HCT116 (cell line): ENCODE results near the gene SNAPC1.

Experiments
- CTCF ChIP-seq, 3 experiments: fragments of 200-600 bp in 1 of 3; sonication (generic) in 1 of 3; IDR thresholded peaks in 2 of 3; conservative IDR thresholded peaks in 1 of 3; 2 replicates each; pipeline ENCODE4 v1.5.1; 2012 to 2017; ENCODE audit warnings: low read depth in 2 of 3, low read length in 2 of 3, antibody characterized with exemption in 1 of 3, borderline replicate concordance in 1 of 3, control low read depth in 1 of 3, mild to moderate bottlenecking in 1 of 3, mixed read lengths in 1 of 3, mixed run types in 1 of 3, moderate library complexity in 1 of 3; ENCODE audit not compliant: insufficient read depth in 1 of 3
- EGR1 ChIP-seq: IDR thresholded peaks from 2 replicates; pipeline ENCODE4 v1.6.1; 2012; ENCODE audit warnings: low read depth
- SP1 ChIP-seq: IDR thresholded peaks from 2 replicates; pipeline ENCODE4 v1.6.1; 2012; ENCODE audit warnings: low read depth

GRCh38 chr14:61753631-61754030, 8.6 kb upstream of the SNAPC1 start:
- TF ChIP-seq CTCF (IDR thresholded peaks at IDR 0.05 in 2 of 3, conservative IDR thresholded peaks at IDR 0.05 in 1 of 3; ENCODE audit: borderline replicate concordance in 1 of 3, insufficient read depth in 1 of 3, low read depth in 2 of 3, low read length in 2 of 3) (peak in 2 of 3 experiments; percentile 14 to 33; a peak in 3 of 6 replicates), SP1 (no peak), EGR1 (no peak)
